ENCODE data around the gene MMS22L. TPM values are rescaled to one million over a fixed set of nuclear protein-coding genes. Genes with fewer than 3 reads are reported as not detected.

The MMS22L gene
- total RNA-seq, 1 experiment from 2014 or later, result 52.8 TPM

- no peak for DNase-seq
- H3K36me3 Mint-ChIP-seq (ENCODE audit: insufficient read depth in 1 of 3, low read depth in 3 of 3), result peaks cover 0 to 3% (median 1%) of the 10 kb centered on the region in 3 experiments; a peak in 1 of 7 replicates
- no peaks in the 10 kb centered on the region for H3K4me1 ChIP-seq (ENCODE audit: insufficient read depth, low read length)
Observed at GRCh38 chr6:97207383-97207782, 75.6 kb downstream of the MMS22L start.

More at GRCh38 chr6:97207383-97207782, 75.6 kb downstream of the MMS22L start:
- H3K79me2 ChIP-seq (ENCODE audit: insufficient read depth, low read length), result 0 out of 2 replicates have a peak, but pooled peaks cover 1% of the 10 kb centered on the region
- H3K79me1 ChIP-seq (ENCODE audit: insufficient read depth, low read depth, low read length, poor library complexity, severe bottlenecking), result no peaks in the 10 kb centered on the region
- H2BK15ac ChIP-seq (ENCODE audit: low read depth, low read length), result no peak overlapping the region
- H2BK5ac ChIP-seq (ENCODE audit: insufficient read length, low read length), result no peak overlapping the region
- H3K18ac ChIP-seq (ENCODE audit: insufficient read length, low read depth, low read length), result no peak overlapping the region
- H2BK12ac ChIP-seq (ENCODE audit: insufficient read length, low read depth, low read length), result no peak overlapping the region
- no peak overlapping the region for H3K23ac ChIP-seq (ENCODE audit: insufficient read length, low read depth, low read length)
- no peak overlapping the region for H3K4ac ChIP-seq (ENCODE audit: low read depth, low read length)
- H4K5ac ChIP-seq (ENCODE audit: insufficient read length, low read depth, low read length), result no peak overlapping the region
- no peaks in the 10 kb centered on the region for H3K9me3 ChIP-seq (ENCODE audit: control insufficient read depth, low read depth, low read length)
- Mint-ChIP-seq H3K4me3 (no peak overlapping the region), H3K27ac (peak overlapping the region in 1 of 3 experiments; percentile 10; a peak in 1 of 7 replicates), H3K27me3 (ENCODE audit: low read depth) (no peaks in the 10 kb centered on the region), H3K9me3 (no peaks in the 10 kb centered on the region), H3K4me1 (peaks cover 14% of the 10 kb centered on the region in 2 experiments)
- no peak overlapping the region for H3T11ph ChIP-seq (ENCODE audit: low read length)
- no peak overlapping the region for H2BK120ac ChIP-seq (ENCODE audit: low read depth, low read length, poor library complexity, severe bottlenecking)
- H3K14ac ChIP-seq (ENCODE audit: insufficient read depth, low read length), result no peak overlapping the region
- H3K56ac ChIP-seq (ENCODE audit: insufficient read length, low read depth, low read length), result no peak overlapping the region
- no peak overlapping the region for H3K27ac ChIP-seq (ENCODE audit: insufficient read length, low read depth, low read length)
- no peak for TF ChIP-seq CTCF (conservative IDR thresholded peaks at IDR 0.05)
- H2BK20ac ChIP-seq (ENCODE audit: low read depth, low read length, poor library complexity, severe bottlenecking), result no peak overlapping the region
- H4K8ac ChIP-seq (replicated peaks; ENCODE audit: insufficient read length, low read depth, low read length), result no peak overlapping the region
- no peak overlapping the region for H3K9ac ChIP-seq (ENCODE audit: extremely low read depth, insufficient read length, low read length)
- H3K4me2 ChIP-seq (ENCODE audit: insufficient read depth, insufficient read length, low read length), result no peak overlapping the region
- no peak overlapping the region for H2AK5ac ChIP-seq (ENCODE audit: insufficient read length, low read length)
- H3K23me2 ChIP-seq (ENCODE audit: insufficient read length, low read depth, low read length, poor library complexity, severe bottlenecking), result no peaks in the 10 kb centered on the region
- no peak overlapping the region for H2AFZ ChIP-seq (ENCODE audit: low read length)
- no peak overlapping the region for H4K91ac ChIP-seq (ENCODE audit: insufficient read length, low read depth, low read length)
- H3K27me3 ChIP-seq (ENCODE audit: insufficient read depth, low read length), result no peaks in the 10 kb centered on the region
- H4K20me1 ChIP-seq (ENCODE audit: control insufficient read depth, insufficient read depth, insufficient read length), result no peaks in the 10 kb centered on the region

Data from H9 (cell line).